ENCODE measurements around the gene SNX22. TPM values are rescaled to one million over a fixed set of nuclear protein-coding genes. Genes with fewer than 3 reads are reported as not detected.
"Not testable (repeated sequence)": the region's sequence is repeated elsewhere in the genome, so short reads cannot be mapped to it uniquely, and the experiment has no call there.

Gene SNX22
- total and polyA plus RNA-seq, 7 donors, result under 0.01 to 8.4 (median 0.83) TPM; not detected in 2

DNA sequence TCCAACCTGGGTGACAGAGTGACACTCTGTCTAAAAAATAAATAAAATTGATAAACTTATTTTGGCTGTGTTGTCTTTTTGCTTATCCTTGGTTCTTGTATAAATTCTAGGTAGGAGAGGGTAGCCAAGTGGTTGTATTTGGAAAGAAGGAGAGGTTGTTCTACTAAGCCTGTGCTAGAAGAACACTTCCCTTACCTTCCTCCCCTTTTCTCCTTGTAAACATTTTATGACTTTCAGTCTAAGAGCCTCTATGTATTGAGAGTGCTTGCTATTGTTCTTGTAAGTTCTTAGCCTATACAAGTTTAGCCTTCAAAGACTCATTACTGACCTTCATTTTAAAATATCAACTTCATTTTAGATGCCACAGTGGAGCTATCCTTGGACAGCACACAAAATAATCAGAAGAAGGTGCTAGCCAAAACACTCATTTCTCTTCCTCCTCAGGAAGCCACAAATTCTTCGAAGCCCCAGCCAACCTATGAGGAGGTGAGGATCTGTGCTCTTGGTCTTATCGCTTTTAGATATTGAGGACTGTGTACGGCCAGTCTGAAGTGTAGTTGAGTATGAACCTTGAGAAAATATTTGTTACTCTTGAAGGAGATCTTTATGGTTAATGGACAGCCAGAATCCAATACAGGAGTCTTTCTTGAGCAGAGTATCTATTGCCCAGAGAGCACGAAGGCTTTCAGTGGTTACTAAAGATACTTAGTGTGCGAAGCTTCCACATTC lies 33.6 kb upstream of the SNX22 start:
- Histone ChIP-seq H3K36me3 (peaks cover 28 to 100% (median 53%) of the 10 kb centered on the region in 4 donors), H3K9me3 (no peaks in the 10 kb centered on the region), H3K27ac (no peak overlapping the region), H3K4me3 (no peak overlapping the region), H3K27me3 (no peaks in the 10 kb centered on the region), H3K4me1 (peaks cover 0 to 4% (median 0%) of the 10 kb centered on the region in 4 donors)
- no peak for DNase-seq
- intact Hi-C loops (cut with DNase I), result no loop called here
- WGBS, 2 donors, result 93 to 96% methylated on average over 5 of the region's 5 CpGs
- TF ChIP-seq POLR2A (IDR thresholded peaks at IDR 0.05), result no peak
- no peak for TF ChIP-seq POLR2AphosphoS5 (IDR thresholded peaks at IDR 0.05)
- TF ChIP-seq, protein P1, sequence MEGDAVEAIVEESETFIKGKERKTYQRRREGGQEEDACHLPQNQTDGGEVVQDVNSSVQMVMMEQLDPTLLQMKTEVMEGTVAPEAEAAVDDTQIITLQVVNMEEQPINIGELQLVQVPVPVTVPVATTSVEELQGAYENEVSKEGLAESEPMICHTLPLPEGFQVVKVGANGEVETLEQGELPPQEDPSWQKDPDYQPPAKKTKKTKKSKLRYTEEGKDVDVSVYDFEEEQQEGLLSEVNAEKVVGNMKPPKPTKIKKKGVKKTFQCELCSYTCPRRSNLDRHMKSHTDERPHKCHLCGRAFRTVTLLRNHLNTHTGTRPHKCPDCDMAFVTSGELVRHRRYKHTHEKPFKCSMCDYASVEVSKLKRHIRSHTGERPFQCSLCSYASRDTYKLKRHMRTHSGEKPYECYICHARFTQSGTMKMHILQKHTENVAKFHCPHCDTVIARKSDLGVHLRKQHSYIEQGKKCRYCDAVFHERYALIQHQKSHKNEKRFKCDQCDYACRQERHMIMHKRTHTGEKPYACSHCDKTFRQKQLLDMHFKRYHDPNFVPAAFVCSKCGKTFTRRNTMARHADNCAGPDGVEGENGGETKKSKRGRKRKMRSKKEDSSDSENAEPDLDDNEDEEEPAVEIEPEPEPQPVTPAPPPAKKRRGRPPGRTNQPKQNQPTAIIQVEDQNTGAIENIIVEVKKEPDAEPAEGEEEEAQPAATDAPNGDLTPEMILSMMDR (IDR thresholded peaks at IDR 0.05), result no peak
- TF ChIP-seq EP300 (IDR thresholded peaks at IDR 0.05), result no peak

DNA sequence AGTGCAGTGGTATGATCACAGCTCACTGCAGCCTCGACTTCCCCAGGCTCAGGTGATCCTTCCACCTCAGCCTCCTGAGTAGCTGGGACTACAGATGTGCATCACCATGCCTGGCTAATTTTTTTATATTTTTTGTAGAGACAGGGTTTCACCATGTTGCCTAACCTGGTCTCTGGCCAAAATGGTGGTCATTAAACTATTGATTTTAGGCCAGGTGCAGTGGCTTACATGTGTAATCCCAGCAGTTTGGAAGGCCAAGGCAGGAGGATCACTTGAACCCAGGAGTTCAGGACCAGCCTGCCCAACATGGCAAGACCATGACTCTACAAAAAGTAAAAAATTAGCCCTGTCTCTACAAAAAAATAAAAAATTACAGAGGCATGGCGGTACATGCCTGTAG lies 31.2 kb upstream of the SNX22 start:
- WGBS, 2 donors, result 96 to 98% methylated on average over 2 of the region's 2 CpGs
- H3K27ac ChIP-seq; H3K4me3 ChIP-seq; DNase-seq; H3K9me3 ChIP-seq; H3K27me3 ChIP-seq; intact Hi-C loops (cut with DNase I); H3K4me1 ChIP-seq: not testable (repeated sequence)
- peaks cover 27 to 100% (median 44%) of the 10 kb centered on the region in 4 donors for H3K36me3 ChIP-seq

DNA sequence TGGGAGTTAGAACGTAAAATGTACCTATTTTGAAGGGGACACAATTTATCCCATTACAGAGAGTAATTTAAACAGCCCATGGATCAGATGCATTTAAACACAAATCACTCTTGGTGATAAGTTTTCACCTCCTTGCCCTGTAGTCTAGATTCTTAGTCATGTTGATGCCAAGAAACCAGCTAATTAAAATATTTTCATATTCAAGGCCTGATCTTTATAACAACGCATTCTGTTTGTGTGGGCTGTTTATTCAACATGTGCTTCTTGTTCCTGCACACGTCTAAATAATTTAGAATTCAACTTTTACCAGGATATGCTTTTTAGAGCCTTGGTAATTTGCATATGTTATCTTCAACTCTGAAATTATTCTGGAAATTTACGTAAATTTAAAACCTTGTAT lies 29.9 kb upstream of the SNX22 start:
- H3K27ac ChIP-seq, result no peak overlapping the region
- TF ChIP-seq POLR2A (IDR thresholded peaks at IDR 0.05), result no peak
- TF ChIP-seq POLR2AphosphoS5 (IDR thresholded peaks at IDR 0.05), result no peak
- TF ChIP-seq EP300 (IDR thresholded peaks at IDR 0.05), result no peak
- TF ChIP-seq, protein P1 (IDR thresholded peaks at IDR 0.05), result no peak
- peaks cover 23 to 100% (median 47%) of the 10 kb centered on the region in 4 donors for H3K36me3 ChIP-seq
- intact Hi-C loops (cut with DNase I), result no loop called here
- DNase-seq, result no peak
- H3K9me3 ChIP-seq, result no peaks in the 10 kb centered on the region
- no peak overlapping the region for H3K4me3 ChIP-seq
- no peaks in the 10 kb centered on the region for H3K27me3 ChIP-seq
- 89 to 95% methylated on average over 4 of the region's 4 CpGs for WGBS, 2 donors
- H3K4me1 ChIP-seq, result no peaks in the 10 kb centered on the region

DNA sequence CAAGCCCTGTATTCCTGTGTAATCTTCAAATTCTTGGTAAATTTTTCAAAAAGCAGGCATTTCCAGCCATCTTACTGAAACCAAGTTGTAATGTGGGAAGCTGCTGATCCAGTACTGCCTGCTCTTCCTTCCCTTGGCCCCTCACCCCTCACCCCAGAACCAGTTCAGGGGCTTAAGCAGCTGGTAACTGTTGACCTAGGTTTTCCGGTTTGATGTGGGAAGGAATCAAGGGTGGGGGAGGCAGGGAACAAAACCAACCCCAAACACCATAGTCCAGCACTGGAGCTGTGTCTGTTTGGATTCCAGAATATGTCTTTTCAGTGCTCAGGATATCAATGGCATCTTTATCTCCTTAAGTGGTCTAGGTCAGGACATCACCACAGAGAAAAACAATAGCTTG lies 29.1 kb upstream of the SNX22 start:
- H3K36me3 ChIP-seq, result peaks cover 21 to 100% (median 53%) of the 10 kb centered on the region in 4 donors
- no peak for DNase-seq
- 90% methylated on average over 1 of the region's 1 CpG for WGBS, 2 donors
- H3K9me3 ChIP-seq, result no peaks in the 10 kb centered on the region
- H3K4me1 ChIP-seq, result no peaks in the 10 kb centered on the region
- no peak overlapping the region for H3K4me3 ChIP-seq
- peak overlapping the region in 1 of 4 donors; percentile 20 for H3K27ac ChIP-seq
- intact Hi-C loops (cut with DNase I), result no loop called here
- H3K27me3 ChIP-seq, result no peaks in the 10 kb centered on the region
- TF ChIP-seq, protein P1 (IDR thresholded peaks at IDR 0.05), result no peak
- TF ChIP-seq POLR2AphosphoS5 (IDR thresholded peaks at IDR 0.05) (no peak), POLR2A (IDR thresholded peaks at IDR 0.05) (no peak), EP300 (IDR thresholded peaks at IDR 0.05) (no peak)

DNA sequence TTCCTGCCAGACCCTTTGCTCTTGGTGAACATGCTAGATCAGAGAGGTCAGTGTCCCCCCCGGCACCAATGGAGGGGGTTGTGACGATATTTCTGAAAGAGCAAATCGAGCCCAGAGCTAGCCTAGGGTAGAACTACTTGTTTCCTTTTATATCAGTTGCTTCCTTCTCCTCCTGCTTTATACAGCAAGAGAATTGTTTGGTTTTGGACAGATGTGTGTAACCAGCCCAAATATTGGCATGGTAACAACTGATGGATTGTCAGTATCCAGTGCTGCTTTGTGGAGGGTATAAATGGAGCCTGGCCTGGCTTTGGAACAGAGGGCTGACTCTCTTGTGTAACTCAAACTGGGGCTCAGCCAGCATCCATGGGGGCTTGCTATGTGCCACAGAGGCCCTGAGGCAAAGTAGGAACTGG lies 28.6 kb upstream of the SNX22 start:
- H3K27me3 ChIP-seq, result no peaks in the 10 kb centered on the region
- 91 to 94% methylated on average over 3 of the region's 3 CpGs for WGBS, 2 donors
- H3K9me3 ChIP-seq, result no peaks in the 10 kb centered on the region
- peaks cover 23 to 100% (median 57%) of the 10 kb centered on the region in 4 donors for H3K36me3 ChIP-seq
- no peaks in the 10 kb centered on the region for H3K4me1 ChIP-seq
- TF ChIP-seq POLR2A (IDR thresholded peaks at IDR 0.05) (no peak), EP300 (IDR thresholded peaks at IDR 0.05) (no peak), POLR2AphosphoS5 (IDR thresholded peaks at IDR 0.05) (no peak)
- TF ChIP-seq, protein P1 (IDR thresholded peaks at IDR 0.05), result no peak
- DNase-seq, result no peak
- H3K4me3 ChIP-seq, result no peak overlapping the region
- intact Hi-C loops (cut with DNase I), result no loop called here
- H3K27ac ChIP-seq, result no peak overlapping the region
